Measurements from ENCODE around the gene STARD13.

Gene STARD13

DNA sequence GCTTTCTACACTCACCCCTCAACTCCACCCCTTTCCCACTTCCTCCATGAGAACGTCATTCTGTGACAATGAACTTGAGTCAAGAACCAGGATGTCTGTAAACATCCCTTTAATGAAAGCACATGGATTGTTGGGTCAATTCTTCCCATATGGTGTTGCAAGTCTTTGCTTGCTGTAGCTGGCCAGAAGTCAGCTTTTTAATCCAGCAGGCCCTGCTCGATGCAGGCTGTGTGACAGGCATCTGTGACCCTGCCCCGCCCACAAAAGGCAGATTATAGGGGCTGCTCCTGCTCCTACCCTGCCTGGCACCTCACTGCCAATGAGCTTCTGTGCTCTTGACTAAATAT lies 78.0 kb downstream of the STARD13 start:
- no peak overlapping the region for H3K4me3 ChIP-seq (ENCODE audit: low read length)
- no peak for DNase-seq (ENCODE audit: low read depth)
- TF ChIP-seq, protein P1, sequence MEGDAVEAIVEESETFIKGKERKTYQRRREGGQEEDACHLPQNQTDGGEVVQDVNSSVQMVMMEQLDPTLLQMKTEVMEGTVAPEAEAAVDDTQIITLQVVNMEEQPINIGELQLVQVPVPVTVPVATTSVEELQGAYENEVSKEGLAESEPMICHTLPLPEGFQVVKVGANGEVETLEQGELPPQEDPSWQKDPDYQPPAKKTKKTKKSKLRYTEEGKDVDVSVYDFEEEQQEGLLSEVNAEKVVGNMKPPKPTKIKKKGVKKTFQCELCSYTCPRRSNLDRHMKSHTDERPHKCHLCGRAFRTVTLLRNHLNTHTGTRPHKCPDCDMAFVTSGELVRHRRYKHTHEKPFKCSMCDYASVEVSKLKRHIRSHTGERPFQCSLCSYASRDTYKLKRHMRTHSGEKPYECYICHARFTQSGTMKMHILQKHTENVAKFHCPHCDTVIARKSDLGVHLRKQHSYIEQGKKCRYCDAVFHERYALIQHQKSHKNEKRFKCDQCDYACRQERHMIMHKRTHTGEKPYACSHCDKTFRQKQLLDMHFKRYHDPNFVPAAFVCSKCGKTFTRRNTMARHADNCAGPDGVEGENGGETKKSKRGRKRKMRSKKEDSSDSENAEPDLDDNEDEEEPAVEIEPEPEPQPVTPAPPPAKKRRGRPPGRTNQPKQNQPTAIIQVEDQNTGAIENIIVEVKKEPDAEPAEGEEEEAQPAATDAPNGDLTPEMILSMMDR (conservative IDR thresholded peaks at IDR 0.05; ENCODE audit: low read depth, low read length), result no peak

DNA sequence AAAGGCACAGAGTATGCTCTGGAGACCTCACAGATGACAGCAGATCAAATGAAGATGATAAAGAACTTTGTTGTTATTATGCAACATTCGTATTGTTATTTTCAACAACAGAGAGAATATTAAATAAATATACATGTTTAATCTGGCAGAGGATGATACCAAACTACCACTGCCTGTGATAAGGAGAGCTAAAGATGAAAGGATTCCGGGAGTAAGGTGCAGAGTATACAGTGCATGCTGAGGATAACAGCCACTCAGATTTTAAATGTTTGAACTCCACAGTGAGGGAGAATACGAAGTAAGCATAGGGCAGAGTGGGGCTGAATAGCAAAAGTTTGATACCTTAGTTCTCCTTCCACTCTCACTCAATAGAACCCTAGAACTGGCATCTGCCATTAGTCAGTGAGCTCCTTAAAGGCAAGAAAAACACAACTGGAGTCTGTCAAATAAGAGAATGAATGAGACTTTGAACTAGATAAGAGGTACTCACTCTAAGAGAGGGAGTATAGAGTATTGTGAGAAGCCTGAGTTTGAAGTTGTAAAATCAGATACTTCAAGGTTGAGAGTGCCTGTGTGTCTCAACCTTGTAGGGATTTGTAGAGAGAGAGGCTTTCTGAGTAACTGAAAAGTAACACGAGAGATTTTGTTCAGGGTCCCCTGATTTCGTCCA lies 78.5 kb downstream of the STARD13 start:
- H3K4me3 ChIP-seq (ENCODE audit: low read length), result no peak overlapping the region
- TF ChIP-seq, protein P1 (conservative IDR thresholded peaks at IDR 0.05; ENCODE audit: low read depth, low read length), result no peak
- DNase-seq (ENCODE audit: low read depth), result no peak

DNA sequence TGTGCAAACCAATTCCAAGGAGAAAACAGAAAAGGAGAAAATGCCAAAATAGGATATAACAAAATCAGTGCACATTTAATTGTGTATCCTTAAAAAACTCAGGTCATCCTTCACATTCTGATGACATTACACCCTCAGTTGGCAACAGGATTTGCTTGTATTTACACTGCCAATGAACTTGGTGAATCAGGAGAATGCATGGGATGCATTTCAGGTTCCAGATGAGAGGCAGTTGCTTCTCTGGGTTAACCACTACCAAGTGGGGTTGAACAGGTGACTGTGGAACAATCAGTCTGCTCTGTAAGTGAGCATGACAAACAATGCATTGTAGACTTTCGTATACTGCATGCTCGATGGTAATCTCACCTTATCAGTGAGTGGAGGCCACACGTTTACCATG lies 79.1 kb downstream of the STARD13 start:
- TF ChIP-seq, protein P1 (conservative IDR thresholded peaks at IDR 0.05; ENCODE audit: low read depth, low read length), result no peak
- DNase-seq (ENCODE audit: low read depth), result no peak
- H3K4me3 ChIP-seq (ENCODE audit: low read length), result no peak overlapping the region

DNA sequence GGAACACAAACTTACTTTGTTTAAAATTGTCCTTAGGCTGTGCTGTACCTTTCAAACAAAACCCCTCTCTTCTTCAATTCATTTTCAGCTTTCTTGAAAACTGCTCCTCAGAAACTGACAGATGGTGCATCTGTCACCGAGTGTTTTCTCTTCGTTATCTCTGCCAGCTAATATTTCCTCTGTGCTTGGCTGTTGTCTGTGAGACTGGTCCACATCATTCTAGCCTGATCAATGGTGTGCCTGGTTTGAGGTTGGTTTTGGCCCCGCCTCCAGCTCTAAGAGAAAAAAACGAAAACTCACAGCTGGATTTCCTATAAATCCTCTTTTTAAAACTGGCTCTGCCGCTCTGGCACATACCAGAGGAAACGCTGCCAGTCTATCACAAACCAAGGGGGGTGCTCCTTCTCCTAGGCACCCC lies 79.7 kb downstream of the STARD13 start:
- H3K4me3 ChIP-seq (ENCODE audit: low read length), result no peak overlapping the region
- TF ChIP-seq, protein P1 (conservative IDR thresholded peaks at IDR 0.05; ENCODE audit: low read depth, low read length), result no peak
- DNase-seq (ENCODE audit: low read depth), result no peak

DNA sequence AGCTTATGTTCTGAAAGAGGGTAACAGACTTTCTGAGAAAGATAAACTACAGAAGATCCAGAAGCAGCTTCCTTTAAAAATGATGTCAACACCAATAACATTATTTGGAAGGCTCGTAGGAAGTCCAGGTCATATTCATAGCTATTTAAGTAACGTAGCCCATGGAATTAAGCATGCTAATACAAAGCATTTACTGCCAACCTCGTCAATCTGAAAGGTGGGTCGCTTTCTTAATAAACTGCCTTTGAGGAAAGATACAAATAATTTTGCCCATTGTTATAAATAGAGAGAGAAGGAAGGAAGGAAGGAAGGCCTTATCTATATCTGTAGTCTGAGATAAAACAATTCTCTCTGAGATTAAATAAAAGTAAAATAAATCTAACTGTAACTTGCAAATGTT lies 80.3 kb downstream of the STARD13 start:
- TF ChIP-seq, protein P1 (conservative IDR thresholded peaks at IDR 0.05; ENCODE audit: low read depth, low read length), result no peak
- DNase-seq (ENCODE audit: low read depth), result no peak
- H3K4me3 ChIP-seq (ENCODE audit: low read length), result no peak overlapping the region

DNA sequence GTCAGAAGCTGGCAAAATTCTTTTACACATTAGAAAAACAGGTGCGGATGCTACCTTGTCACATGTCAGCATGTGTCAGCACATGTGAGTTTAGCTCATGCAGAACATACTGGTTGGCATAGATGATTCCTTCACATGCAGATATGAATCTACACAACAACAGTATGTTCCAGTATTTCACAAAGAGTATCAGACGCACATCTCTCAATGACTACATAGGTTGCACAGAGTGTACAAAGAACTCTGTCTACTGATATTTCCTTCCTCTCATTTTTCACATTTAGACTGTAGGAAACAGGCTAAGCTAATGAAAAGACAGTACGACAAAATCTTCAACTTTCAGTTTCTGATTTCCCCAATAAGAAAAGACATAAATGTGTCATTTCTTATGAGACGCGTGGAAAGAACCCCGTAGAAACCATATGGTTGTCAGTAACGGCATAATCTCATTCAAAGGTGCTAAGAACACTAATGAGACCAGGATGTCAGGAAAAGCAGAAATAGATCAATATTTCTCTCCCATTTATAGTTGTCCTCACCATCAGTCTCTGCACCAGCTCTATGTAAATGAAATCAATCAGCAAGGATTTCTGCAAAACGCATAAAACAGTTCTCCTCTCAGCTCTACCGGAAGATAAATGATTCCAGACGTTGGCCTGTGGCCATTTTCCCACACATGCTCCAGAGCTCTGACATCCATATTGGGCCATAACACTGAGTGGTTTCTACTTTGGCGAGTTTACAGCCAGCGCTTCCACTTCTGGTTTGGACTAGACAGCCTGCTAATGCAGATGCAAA lies 81.2 kb downstream of the STARD13 start:
- no peak overlapping the region for H3K4me3 ChIP-seq (ENCODE audit: low read length)
- TF ChIP-seq, protein P1 (conservative IDR thresholded peaks at IDR 0.05; ENCODE audit: low read depth, low read length), result no peak
- DNase-seq (ENCODE audit: low read depth), result no peak

All from retinal pigment epithelial cell (primary cell).